Activated naive CD4-positive, alpha-beta T cell treated with anti-CD3 and anti-CD28 coated beads for 36 hours (primary cell): Measurements from ENCODE around the gene MACROH2A1. TPM values are rescaled to one million over a fixed set of nuclear protein-coding genes. Genes with fewer than 3 reads are reported as not detected.

Experiments
- CTCF ChIA-PET: fragments of 350-600 bp; sonication (Branson Sonifier 250); formaldehyde crosslinking; loops from one replicate; lab custom pipeline; 2021; ENCODE audit warnings: antibody characterized with exemption; lab: Charles Lee
- DNase-seq: peaks from one replicate; pipeline ENCODE4 v3.0.0-alpha.2; 2020
- H3K27ac Mint-ChIP-seq: one replicate; pipeline ENCODE4 v1.8.0; 2021; ENCODE audit warnings: mild to moderate bottlenecking, mixed read lengths
- H3K27me3 Mint-ChIP-seq: one replicate; pipeline ENCODE4 v1.8.0; 2021; ENCODE audit warnings: low read depth, mixed read lengths
- H3K36me3 Mint-ChIP-seq: one replicate; pipeline ENCODE4 v1.8.0; 2021; ENCODE audit warnings: low read depth, mixed read lengths
- H3K4me1 Mint-ChIP-seq: one replicate; pipeline ENCODE4 v1.8.0; 2021; ENCODE audit warnings: low read depth, mixed read lengths
- H3K4me3 Mint-ChIP-seq: one replicate; pipeline ENCODE4 v1.8.0; 2021; ENCODE audit warnings: mild to moderate bottlenecking, moderate library complexity, mixed read lengths
- H3K9me3 Mint-ChIP-seq: one replicate; pipeline ENCODE4 v1.8.0; 2021; ENCODE audit warnings: mixed read lengths
- intact Hi-C: fragments of 100-400 bp; cut with micrococcal nuclease; formaldehyde crosslinking; loops from one replicate; pipeline ENCODE4 v1.15.1; 2023
- total RNA-seq, 2 experiments: library from RNA; stranded (reverse); gene quantifications; one replicate each; pipeline ENCODE4 v1.2.3, GENCODE V29; 2021

MACROH2A1 gene
- total RNA-seq, 2 experiments from 2014 or later = 153 TPM

GRCh38 chr5:135405082-135405481, 6.1 kb upstream of the MACROH2A1 start:
- Mint-ChIP-seq H3K4me3 (no peak overlapping the region), H3K9me3 (peaks cover 3% of the 10 kb centered on the region), H3K27me3 (peaks cover 7% of the 10 kb centered on the region), H3K27ac (no peak overlapping the region), H3K4me1 (peaks cover 5% of the 10 kb centered on the region), H3K36me3 (no peaks in the 10 kb centered on the region)
- intact Hi-C loops = no loop called here
- no peak for DNase-seq
- CTCF ChIA-PET = interaction anchor here (1.8 kb wide), 1 partner anchor 21 kb away, joined by 6 read pairs; no protein-coding TSS in a partner anchor

DNA sequence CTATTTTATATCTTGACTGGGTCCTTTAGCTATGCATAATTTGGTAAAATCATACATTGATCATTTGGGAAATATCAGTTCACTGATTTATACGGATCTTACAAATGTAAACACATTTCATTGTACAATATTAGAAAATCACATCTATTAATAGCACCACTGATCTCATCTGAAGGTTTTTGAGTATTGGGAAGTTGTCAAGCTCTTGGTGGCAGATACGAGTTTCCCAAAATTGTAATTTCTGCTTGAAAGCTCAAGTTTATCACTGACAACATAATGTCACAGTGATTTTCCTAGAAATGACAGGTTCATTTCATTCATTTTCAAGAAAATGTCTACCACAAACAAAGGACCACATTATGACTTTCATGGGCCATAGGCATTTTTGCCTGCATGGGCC, 3.0 kb upstream of the MACROH2A1 start:
- Mint-ChIP-seq H3K4me3 (no peak overlapping the region), H3K36me3 (peaks cover 5% of the 10 kb centered on the region), H3K27ac (no peak overlapping the region), H3K9me3 (peaks cover 3% of the 10 kb centered on the region), H3K4me1 (peaks cover 16% of the 10 kb centered on the region), H3K27me3 (peaks cover 4% of the 10 kb centered on the region)
- CTCF ChIA-PET = interaction anchor here (0.7 kb wide), 1 partner anchor 23 kb away, joined by 3 read pairs; no protein-coding TSS in a partner anchor
- DNase-seq = no peak
- intact Hi-C loops = no loop called here

DNA sequence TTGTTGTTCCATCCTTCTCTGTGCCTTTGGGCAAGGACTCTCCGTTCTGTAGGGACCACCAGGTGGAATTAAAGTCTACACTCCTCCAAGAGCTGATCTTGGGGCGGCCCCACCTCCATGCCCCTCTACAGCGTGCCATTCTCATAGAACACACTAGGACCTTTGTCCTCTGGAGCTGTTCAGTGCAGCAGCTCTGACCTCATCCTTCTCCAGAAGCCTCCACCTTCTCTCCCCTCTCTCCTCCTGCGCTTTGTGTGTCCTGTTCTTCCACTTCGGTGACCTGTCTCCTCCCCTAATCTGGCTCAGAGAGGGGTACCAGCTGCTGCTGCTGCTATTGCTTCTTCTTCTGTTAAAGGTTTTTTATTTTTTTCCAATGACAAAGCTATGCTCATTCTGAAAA, 1.8 kb upstream of the MACROH2A1 start:
- intact Hi-C loops = no loop called here
- Mint-ChIP-seq H3K27me3 (peaks cover 4% of the 10 kb centered on the region), H3K4me3 (peak overlapping the region; percentile 7), H3K36me3 (peaks cover 7% of the 10 kb centered on the region), H3K9me3 (peaks cover 3% of the 10 kb centered on the region), H3K4me1 (peaks cover 26% of the 10 kb centered on the region), H3K27ac (no peak overlapping the region)
- DNase-seq = no peak
- CTCF ChIA-PET = interaction anchor here (1.1 kb wide), 1 partner anchor 25 kb away, joined by 3 read pairs; no protein-coding TSS in a partner anchor

DNA sequence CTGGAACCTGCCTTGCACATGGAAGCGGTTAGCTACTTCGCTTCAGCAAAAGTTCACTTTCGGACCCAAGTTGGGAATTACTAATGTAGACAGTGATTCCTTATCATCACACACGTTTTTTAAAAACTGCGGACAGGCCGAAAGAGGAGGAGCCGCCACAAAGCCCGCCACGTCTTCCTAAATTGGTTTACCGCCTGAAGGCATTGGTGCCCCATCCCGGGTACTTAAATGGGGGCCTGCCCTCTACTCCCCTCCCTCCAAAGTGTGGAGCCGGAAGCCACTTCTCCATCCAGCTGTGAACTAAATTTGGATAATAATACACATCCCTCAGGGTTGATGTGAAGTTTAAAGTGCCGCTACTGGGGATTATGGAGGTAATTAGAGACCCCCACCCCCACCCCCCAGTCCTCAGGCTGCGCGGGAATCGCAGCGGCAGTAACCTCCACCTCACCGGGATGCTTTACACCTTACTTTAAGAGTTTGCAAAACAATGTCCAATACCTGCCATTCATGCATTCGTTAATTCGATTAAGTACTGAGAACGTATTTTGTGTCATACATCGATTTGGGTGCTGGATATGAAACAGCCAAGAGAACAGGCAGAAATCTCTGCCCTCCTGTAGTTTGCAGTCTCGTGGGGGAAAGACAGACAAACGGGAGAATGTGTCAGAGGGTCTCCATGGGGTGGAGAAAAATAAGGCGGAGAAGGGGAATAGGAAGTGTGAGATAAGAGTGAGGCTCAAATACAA, 937 bp upstream of the MACROH2A1 start:
- Mint-ChIP-seq H3K27me3 (peaks cover under 1% of the 10 kb centered on the region), H3K27ac (peak overlapping the region; percentile 78), H3K4me3 (peak overlapping the region; percentile 85), H3K9me3 (peaks cover under 1% of the 10 kb centered on the region), H3K4me1 (peaks cover 35% of the 10 kb centered on the region), H3K36me3 (peaks cover 10% of the 10 kb centered on the region)
- intact Hi-C loops = loop anchor here (1.0 to 2.0 kb wide), 2 partner anchors 23 to 26 kb away; no protein-coding TSS in a partner anchor
- no peak for DNase-seq
- CTCF ChIA-PET = no interaction called here

GRCh38 chr5:135398160-135398854, 724 bp downstream of the MACROH2A1 start:
- CTCF ChIA-PET = no interaction called here
- Mint-ChIP-seq H3K36me3 (peaks cover 15% of the 10 kb centered on the region), H3K27me3 (no peaks in the 10 kb centered on the region), H3K9me3 (no peaks in the 10 kb centered on the region), H3K4me1 (peaks cover 47% of the 10 kb centered on the region), H3K27ac (peak overlapping the region; percentile 81), H3K4me3 (peak overlapping the region; percentile 84)
- intact Hi-C loops = loop anchor here (2.0 kb wide), 1 partner anchor 22 kb away; no protein-coding TSS in a partner anchor
- DNase-seq = peak; percentile 81

DNA sequence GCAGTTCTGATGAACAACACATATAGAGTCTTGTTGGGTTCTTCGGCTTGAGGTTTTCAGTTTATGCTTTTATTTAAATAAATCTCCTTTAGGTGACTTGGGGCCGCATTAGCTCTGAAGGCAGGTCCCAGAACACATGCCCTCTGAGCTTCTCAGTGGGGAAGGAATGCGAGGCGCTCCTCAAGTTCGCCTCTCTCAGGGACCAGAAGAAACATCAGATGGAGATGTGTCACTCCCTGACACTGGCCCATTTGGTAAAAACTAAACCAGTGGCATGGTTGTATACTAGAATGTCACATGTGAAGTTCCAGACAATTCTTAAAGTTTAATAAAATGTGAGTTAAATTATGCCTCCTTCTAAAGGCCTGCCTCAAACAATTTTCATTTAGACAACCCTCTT, 1.9 kb downstream of the MACROH2A1 start:
- DNase-seq = no peak
- H3K36me3 Mint-ChIP-seq = peaks cover 23% of the 10 kb centered on the region
- H3K9me3 Mint-ChIP-seq = no peaks in the 10 kb centered on the region
- intact Hi-C loops = no loop called here
- peak overlapping the region; percentile 28 for H3K4me3 Mint-ChIP-seq
- no peak overlapping the region for H3K27ac Mint-ChIP-seq
- H3K4me1 Mint-ChIP-seq = peaks cover 59% of the 10 kb centered on the region
- CTCF ChIA-PET = interaction anchor here (0.6 to 1.4 kb wide), 2 partner anchors 10 to 29 kb away, joined by 3 to 4 read pairs; no protein-coding TSS in a partner anchor
- no peaks in the 10 kb centered on the region for H3K27me3 Mint-ChIP-seq

GRCh38 chr5:135396459-135397055, 2.5 kb downstream of the MACROH2A1 start:
- Mint-ChIP-seq H3K36me3 (peaks cover 28% of the 10 kb centered on the region), H3K4me3 (no peak overlapping the region), H3K9me3 (no peaks in the 10 kb centered on the region), H3K27ac (no peak overlapping the region), H3K4me1 (peaks cover 64% of the 10 kb centered on the region), H3K27me3 (no peaks in the 10 kb centered on the region)
- intact Hi-C loops = no loop called here
- no peak for DNase-seq
- CTCF ChIA-PET = interaction anchor here (0.6 to 1.4 kb wide), 2 partner anchors 10 to 30 kb away, joined by 3 to 4 read pairs; no protein-coding TSS in a partner anchor

DNA sequence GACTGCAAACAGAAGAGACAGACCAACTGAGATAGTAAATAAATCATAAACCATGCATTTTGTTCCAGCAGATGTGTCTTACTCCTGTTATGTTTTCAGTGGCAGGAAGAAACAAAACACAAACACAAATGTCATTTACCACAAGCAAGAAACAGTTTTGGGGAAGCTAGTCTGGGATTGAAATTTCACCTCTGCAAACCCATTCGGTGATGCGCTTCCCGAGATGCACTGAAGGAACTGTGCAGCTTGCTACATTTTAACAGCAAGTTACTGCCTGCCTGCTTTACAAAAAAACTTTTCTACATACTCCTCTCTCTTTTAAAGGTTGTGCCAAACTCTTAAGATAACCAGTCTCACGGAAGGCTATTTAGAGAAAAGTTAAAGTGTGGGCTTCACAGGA, 3.2 kb downstream of the MACROH2A1 start:
- intact Hi-C loops = no loop called here
- peaks cover 67% of the 10 kb centered on the region for H3K4me1 Mint-ChIP-seq
- H3K9me3 Mint-ChIP-seq = no peaks in the 10 kb centered on the region
- H3K4me3 Mint-ChIP-seq = no peak overlapping the region
- H3K36me3 Mint-ChIP-seq = peaks cover 28% of the 10 kb centered on the region
- H3K27me3 Mint-ChIP-seq = no peaks in the 10 kb centered on the region
- no peak for DNase-seq
- H3K27ac Mint-ChIP-seq = no peak overlapping the region
- CTCF ChIA-PET = interaction anchor here (1.5 kb wide), 1 partner anchor 30 kb away, joined by 5 read pairs; no protein-coding TSS in a partner anchor

DNA sequence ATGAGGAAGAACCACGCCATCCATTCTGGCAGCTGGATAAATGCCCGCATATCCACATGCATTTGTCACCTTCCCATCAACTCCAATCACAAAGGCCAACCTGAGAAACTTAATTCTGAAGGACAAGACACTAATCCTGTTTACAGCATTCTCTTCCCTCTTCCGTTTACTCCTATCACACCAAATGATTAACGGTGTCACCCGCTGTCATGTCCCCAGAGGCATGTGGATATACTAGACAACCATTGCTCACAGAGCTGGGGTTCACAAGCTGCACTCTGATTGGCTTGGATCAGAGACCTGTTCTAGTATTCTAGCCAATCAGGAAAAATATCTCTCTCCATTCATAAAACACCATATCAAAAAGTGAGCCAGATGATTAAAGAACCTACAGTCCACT, 3.6 kb downstream of the MACROH2A1 start:
- intact Hi-C loops = no loop called here
- H3K27me3 Mint-ChIP-seq = no peaks in the 10 kb centered on the region
- H3K4me1 Mint-ChIP-seq = peaks cover 67% of the 10 kb centered on the region
- no peak overlapping the region for H3K27ac Mint-ChIP-seq
- CTCF ChIA-PET = interaction anchor here (0.6 to 1.5 kb wide), 3 partner anchors 19 to 67 kb away, joined by 3 to 5 read pairs (median 3); no protein-coding TSS in a partner anchor
- no peak overlapping the region for H3K4me3 Mint-ChIP-seq
- H3K36me3 Mint-ChIP-seq = peaks cover 28% of the 10 kb centered on the region
- no peaks in the 10 kb centered on the region for H3K9me3 Mint-ChIP-seq
- DNase-seq = no peak

- Mint-ChIP-seq H3K27me3 (no peaks in the 10 kb centered on the region), H3K36me3 (peaks cover 35% of the 10 kb centered on the region), H3K4me1 (peaks cover 63% of the 10 kb centered on the region), H3K4me3 (no peak overlapping the region), H3K27ac (no peak overlapping the region), H3K9me3 (no peaks in the 10 kb centered on the region)
- intact Hi-C loops = no loop called here
- CTCF ChIA-PET = interaction anchor here (1.5 kb wide), 1 partner anchor 32 kb away, joined by 5 read pairs; no protein-coding TSS in a partner anchor
- DNase-seq = no peak
Measured at GRCh38 chr5:135394095-135394494, 4.9 kb downstream of the MACROH2A1 start.

DNA sequence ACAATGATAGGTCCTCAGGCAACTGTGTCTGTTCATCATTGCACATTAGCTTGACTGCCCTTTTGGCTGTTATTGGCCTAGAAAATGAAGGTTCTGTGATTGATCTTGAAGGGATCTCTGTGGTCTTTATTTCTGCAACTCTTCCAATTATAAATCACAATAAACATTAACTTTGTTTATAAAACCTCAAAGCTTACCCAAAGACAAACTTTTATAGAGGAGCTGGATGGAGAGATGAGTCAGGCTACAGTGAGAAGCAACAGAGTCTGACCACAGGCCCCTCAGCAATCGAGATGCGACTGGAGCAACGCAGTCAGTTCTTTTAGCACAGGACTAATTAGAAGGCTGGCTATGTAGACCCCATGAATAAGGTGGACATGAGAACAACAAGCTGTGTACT, 5.3 kb downstream of the MACROH2A1 start:
- no peaks in the 10 kb centered on the region for H3K9me3 Mint-ChIP-seq
- peaks cover 66% of the 10 kb centered on the region for H3K4me1 Mint-ChIP-seq
- H3K27me3 Mint-ChIP-seq = no peaks in the 10 kb centered on the region
- CTCF ChIA-PET = no interaction called here
- no peak overlapping the region for H3K27ac Mint-ChIP-seq
- no peak for DNase-seq
- intact Hi-C loops = no loop called here
- no peak overlapping the region for H3K4me3 Mint-ChIP-seq
- peaks cover 39% of the 10 kb centered on the region for H3K36me3 Mint-ChIP-seq

GRCh38 chr5:135393229-135393628, 5.8 kb downstream of the MACROH2A1 start:
- CTCF ChIA-PET = no interaction called here
- peaks cover 70% of the 10 kb centered on the region for H3K4me1 Mint-ChIP-seq
- H3K27ac Mint-ChIP-seq = no peak overlapping the region
- H3K9me3 Mint-ChIP-seq = no peaks in the 10 kb centered on the region
- no peaks in the 10 kb centered on the region for H3K27me3 Mint-ChIP-seq
- DNase-seq = no peak
- intact Hi-C loops = no loop called here
- H3K36me3 Mint-ChIP-seq = peaks cover 43% of the 10 kb centered on the region
- no peak overlapping the region for H3K4me3 Mint-ChIP-seq
